HEK293 (cell line): ENCODE data around the gene PVALEF.
A peak's percentile ranks its signal among the peaks of the same experiment; 100 is the strongest.

Experiments used
- CTCF ChIA-PET: fragments of 350-600 bp; formaldehyde crosslinking; extraction: SDS; loops from one replicate; lab custom pipeline; 2021; ENCODE audit warnings: antibody characterized with exemption; lab: Yijun Ruan, JAX
- POLR2A ChIA-PET: fragments of 300-600 bp; formaldehyde crosslinking; extraction: SDS; loops from one replicate; lab custom pipeline; 2020; ENCODE audit warnings: antibody characterized with exemption, inconsistent platforms; lab: Yijun Ruan, JAX
- H3K27ac ChIP-seq: fragments of 200-500 bp; sonication (Bioruptor generic); 2 replicates; pipeline ENCODE4 v1.5.1; 2014; ENCODE audit warnings: low read depth, low read length, control low read depth, inconsistent platforms; ENCODE audit errors: extremely low read depth
- H3K36me3 ChIP-seq, 2 experiments: fragments of 200-500 bp in 1 of 2; sonication (Bioruptor generic) in 1 of 2; 1 replicate in 1 of 2; 2 replicates in 1 of 2; pipeline ENCODE4 v1.5.1; 2014 to 2017; ENCODE audit warnings: inconsistent platforms in 2 of 2, low read length in 2 of 2; ENCODE audit not compliant: control insufficient read depth in 2 of 2, insufficient read depth in 1 of 2
- H3K4me1 ChIP-seq: fragments of 200-500 bp; sonication (Bioruptor generic); 2 replicates; pipeline ENCODE4 v1.5.1; 2014; ENCODE audit warnings: mild to moderate bottlenecking, low read length, inconsistent platforms; ENCODE audit not compliant: control insufficient read depth, insufficient read depth
- H3K4me3 ChIP-seq: 2 replicates; pipeline ENCODE4 v1.5.1; 2011; ENCODE audit warnings: low read depth, mild to moderate bottlenecking, control low read depth, low read length, moderate library complexity
- H3K9me3 ChIP-seq: fragments of 200-500 bp; sonication (Bioruptor generic); 2 replicates; pipeline ENCODE4 v1.5.1; 2014; ENCODE audit warnings: low read depth, low read length, inconsistent platforms; ENCODE audit not compliant: control insufficient read depth, insufficient read depth
- GLIS2 ChIP-seq: fragments of 450-650 bp; formaldehyde crosslinking; IDR thresholded peaks from 2 replicates; pipeline ENCODE4 v1.5.1; 2016; ENCODE audit warnings: missing biosample characterization, missing genetic modification characterization
- HOXD13 ChIP-seq: sonication (generic); formaldehyde crosslinking; IDR thresholded peaks from 2 replicates; pipeline ENCODE4 v1.8.0; 2022; ENCODE audit warnings: missing genetic modification reagents, borderline replicate concordance
- MZF1 ChIP-seq: fragments of 450-650 bp; formaldehyde crosslinking; IDR thresholded peaks from 2 replicates; pipeline ENCODE4 v1.5.1; 2017; ENCODE audit warnings: missing biosample characterization, missing genetic modification characterization, borderline replicate concordance
- REPIN1 ChIP-seq: fragments of 450-650 bp; formaldehyde crosslinking; IDR thresholded peaks from 2 replicates; pipeline ENCODE4 v1.5.1; 2017; ENCODE audit warnings: missing biosample characterization, missing genetic modification characterization, low read depth
- SP2 ChIP-seq: fragments of 450-650 bp; formaldehyde crosslinking; IDR thresholded peaks from 2 replicates; pipeline ENCODE4 v1.5.1; 2016; ENCODE audit warnings: missing biosample characterization, missing genetic modification characterization
- YY2 ChIP-seq: fragments of 450-650 bp; formaldehyde crosslinking; IDR thresholded peaks from 2 replicates; pipeline ENCODE4 v1.5.1; 2016; ENCODE audit warnings: missing biosample characterization, missing genetic modification characterization
- ZBTB20 ChIP-seq: fragments of 450-650 bp; formaldehyde crosslinking; IDR thresholded peaks from 2 replicates; pipeline ENCODE4 v1.5.1; 2016; ENCODE audit warnings: missing biosample characterization, missing genetic modification characterization
- ZBTB8A ChIP-seq: fragments of 450-650 bp; formaldehyde crosslinking; IDR thresholded peaks from 2 replicates; pipeline ENCODE4 v1.5.1; 2016; ENCODE audit warnings: missing biosample characterization, missing genetic modification characterization
- ZNF239 ChIP-seq: fragments of 450-650 bp; formaldehyde crosslinking; IDR thresholded peaks from 2 replicates; pipeline ENCODE4 v1.5.1; 2016; ENCODE audit warnings: missing biosample characterization, missing genetic modification characterization
- ZNF24 ChIP-seq: fragments of 450-650 bp; formaldehyde crosslinking; IDR thresholded peaks from 2 replicates; pipeline ENCODE4 v1.5.1; 2016; ENCODE audit warnings: missing biosample characterization, missing genetic modification characterization
- ZNF324 ChIP-seq: fragments of 450-650 bp; formaldehyde crosslinking; IDR thresholded peaks from 2 replicates; pipeline ENCODE4 v1.5.1; 2016; ENCODE audit warnings: missing biosample characterization, missing genetic modification characterization
- ZNF335 ChIP-seq: fragments of 450-650 bp; formaldehyde crosslinking; conservative IDR thresholded peaks from 2 replicates; pipeline ENCODE4 v1.5.1; 2016; ENCODE audit warnings: missing biosample characterization, missing genetic modification characterization
- ZNF350 ChIP-seq: fragments of 450-650 bp; formaldehyde crosslinking; IDR thresholded peaks from 2 replicates; pipeline ENCODE4 v1.5.0; 2017; ENCODE audit warnings: missing biosample characterization, mild to moderate bottlenecking, missing genetic modification characterization
- ZNF433 ChIP-seq: fragments of 450-650 bp; formaldehyde crosslinking; IDR thresholded peaks from 2 replicates; pipeline ENCODE4 v1.5.1; 2016; ENCODE audit warnings: missing biosample characterization, missing genetic modification characterization, low read depth
- ZNF514 ChIP-seq: fragments of 450-650 bp; formaldehyde crosslinking; IDR thresholded peaks from 2 replicates; pipeline ENCODE4 v1.5.1; 2016; ENCODE audit warnings: missing biosample characterization, missing genetic modification characterization
- ZNF549 ChIP-seq: fragments of 450-650 bp; IDR thresholded peaks from 2 replicates; pipeline ENCODE4 v1.5.1; 2018; ENCODE audit warnings: missing biosample characterization, missing genetic modification characterization, mild to moderate bottlenecking, inconsistent platforms, moderate library complexity
- ZNF558 ChIP-seq: fragments of 450-650 bp; formaldehyde crosslinking; IDR thresholded peaks from 2 replicates; pipeline ENCODE4 v1.5.1; 2016; ENCODE audit warnings: missing biosample characterization, missing genetic modification characterization
- ZNF561 ChIP-seq: fragments of 450-650 bp; IDR thresholded peaks from 2 replicates; pipeline ENCODE4 v1.5.1; 2018; ENCODE audit warnings: missing biosample characterization, missing genetic modification characterization, borderline replicate concordance
- ZNF585B ChIP-seq: fragments of 450-650 bp; formaldehyde crosslinking; IDR thresholded peaks from 2 replicates; pipeline ENCODE4 v1.5.1; 2016; ENCODE audit warnings: missing biosample characterization, missing genetic modification characterization
- ZNF610 ChIP-seq: fragments of 450-650 bp; formaldehyde crosslinking; IDR thresholded peaks from 2 replicates; pipeline ENCODE4 v1.5.1; 2016; ENCODE audit warnings: missing biosample characterization, missing genetic modification characterization, borderline replicate concordance
- ZNF701 ChIP-seq: fragments of 450-650 bp; formaldehyde crosslinking; IDR thresholded peaks from 2 replicates; pipeline ENCODE4 v1.5.1; 2016; ENCODE audit warnings: missing biosample characterization, missing genetic modification characterization
- ZNF768 ChIP-seq: fragments of 450-650 bp; formaldehyde crosslinking; IDR thresholded peaks from 2 replicates; pipeline ENCODE4 v1.5.1; 2018; ENCODE audit warnings: missing biosample characterization, mild to moderate bottlenecking, missing genetic modification characterization
- TF ChIP-seq, protein P1 (sequence below): fragments of 450-650 bp; IDR thresholded peaks from 2 replicates; pipeline ENCODE4 v1.5.1; 2018; ENCODE audit warnings: missing biosample characterization, mild to moderate bottlenecking, missing genetic modification characterization
- TF ChIP-seq, protein P2 (sequence below): fragments of 450-650 bp; formaldehyde crosslinking; optimal IDR thresholded peaks from 2 replicates; pipeline ENCODE3; 2016; ENCODE audit warnings: missing biosample characterization, mild to moderate bottlenecking, missing genetic modification characterization
- TF ChIP-seq, protein P3 (sequence below): fragments of 450-650 bp; formaldehyde crosslinking; IDR thresholded peaks from 2 replicates; pipeline ENCODE4 v1.5.1; 2016; ENCODE audit warnings: missing biosample characterization, missing genetic modification characterization
- TF ChIP-seq, protein P4 (sequence below): fragments of 450-650 bp; formaldehyde crosslinking; IDR thresholded peaks from 2 replicates; pipeline ENCODE4 v1.5.1; 2016; ENCODE audit warnings: missing biosample characterization, missing genetic modification characterization
- TF ChIP-seq, protein P5 (sequence below): fragments of 450-650 bp; formaldehyde crosslinking; IDR thresholded peaks from 2 replicates; pipeline ENCODE4 v1.5.1; 2016; ENCODE audit warnings: missing biosample characterization, missing genetic modification characterization
- TF ChIP-seq, protein P6 (sequence below): fragments of 450-650 bp; formaldehyde crosslinking; IDR thresholded peaks from 2 replicates; pipeline ENCODE4 v1.5.1; 2016; ENCODE audit warnings: missing biosample characterization, missing genetic modification characterization

PVALEF gene

DNA sequence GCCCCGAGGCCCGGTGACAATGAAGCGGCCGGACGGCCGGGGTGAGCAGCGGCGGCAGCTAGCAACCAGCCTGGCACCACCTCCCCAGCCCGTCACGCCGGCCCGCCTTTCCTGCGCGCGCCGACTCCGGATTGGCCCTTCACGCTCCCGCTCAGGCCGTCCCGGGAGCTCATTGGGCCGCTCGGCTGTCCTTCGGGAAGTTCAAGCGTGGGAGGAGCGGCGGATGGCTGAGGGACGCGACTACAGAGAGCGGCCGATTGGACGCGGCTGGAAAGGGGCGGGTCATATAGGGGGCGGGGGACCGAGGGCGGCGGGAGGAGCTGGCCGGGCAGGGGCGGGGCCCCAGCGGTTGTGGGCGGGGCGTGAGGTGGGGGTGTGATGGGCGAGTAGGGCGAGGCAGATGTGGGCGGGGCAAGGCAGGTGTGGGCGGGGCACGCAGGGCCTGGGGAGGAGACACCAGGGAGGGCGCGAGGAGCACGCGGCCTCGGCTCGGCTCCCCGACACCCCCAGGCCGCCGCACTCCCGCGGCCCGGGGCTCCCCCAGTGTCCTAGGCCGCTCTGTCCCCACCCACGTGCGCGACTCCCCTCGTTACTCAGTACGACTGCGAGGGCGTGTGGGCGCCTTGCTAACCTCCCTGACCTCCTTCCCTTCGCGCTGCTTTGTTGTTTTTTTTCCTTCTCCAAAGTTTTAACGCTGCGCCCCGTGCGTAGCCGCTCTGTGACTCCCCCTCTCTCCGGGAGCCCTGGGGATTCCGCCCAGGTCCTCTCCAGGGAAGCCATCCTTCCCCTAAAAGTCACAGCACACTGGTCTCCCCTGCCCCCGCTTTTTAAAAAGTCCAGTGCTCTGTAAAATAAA, 57.8 kb downstream of the PVALEF start, which contains the start of gene CEP131:
CEP131 (minus strand) TSS at position 60 of the 856 bp plus-strand sequence. CDS start 2,909 bp downstream, outside the sequence.
- Histone ChIP-seq H3K4me1 (peaks cover 13% of the 10 kb centered on the region), H3K36me3 (peaks cover 0 to 19% of the 10 kb centered on the region in 2 experiments; a peak in 2 of 3 replicates), H3K9me3 (no peaks in the 10 kb centered on the region), H3K4me3 (peak within 1 kb of the TSS; percentile 86), H3K27ac (peak within 1 kb of the TSS; percentile 78; the same call in 1 of the 2 replicates)
- ChIA-PET POLR2A (interaction anchor here (0.6 to 1.3 kb wide), 35 partner anchors 10 to 769 kb away, joined by 3 to 55 read pairs (median 4); partner anchors contain the start of genes ARL16, BAHCC1, CCDC137 and HGS), CTCF (interaction anchor here (0.6 to 1.0 kb wide), 5 partner anchors 9 to 780 kb away, joined by 3 read pairs; no protein-coding TSS in a partner anchor)
- no peak for TF ChIP-seq ZNF558 (tag by site-specific recombination)
- TF ChIP-seq ZBTB20 (tag by site-specific recombination) = peak; percentile 72; the same call in 1 of the 2 replicates
- peak; percentile 19; the same call in 1 of the 2 replicates for TF ChIP-seq ZBTB8A
- TF ChIP-seq ZNF24 (tag by site-specific recombination) = peak; percentile 58; the same call in 1 of the 2 replicates
- TF ChIP-seq YY2 (tag by site-specific recombination) = no peak
- TF ChIP-seq, protein P1, sequence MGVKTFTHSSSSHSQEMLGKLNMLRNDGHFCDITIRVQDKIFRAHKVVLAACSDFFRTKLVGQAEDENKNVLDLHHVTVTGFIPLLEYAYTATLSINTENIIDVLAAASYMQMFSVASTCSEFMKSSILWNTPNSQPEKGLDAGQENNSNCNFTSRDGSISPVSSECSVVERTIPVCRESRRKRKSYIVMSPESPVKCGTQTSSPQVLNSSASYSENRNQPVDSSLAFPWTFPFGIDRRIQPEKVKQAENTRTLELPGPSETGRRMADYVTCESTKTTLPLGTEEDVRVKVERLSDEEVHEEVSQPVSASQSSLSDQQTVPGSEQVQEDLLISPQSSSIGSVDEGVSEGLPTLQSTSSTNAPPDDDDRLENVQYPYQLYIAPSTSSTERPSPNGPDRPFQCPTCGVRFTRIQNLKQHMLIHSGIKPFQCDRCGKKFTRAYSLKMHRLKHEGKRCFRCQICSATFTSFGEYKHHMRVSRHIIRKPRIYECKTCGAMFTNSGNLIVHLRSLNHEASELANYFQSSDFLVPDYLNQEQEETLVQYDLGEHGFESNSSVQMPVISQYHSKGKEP (tag by site-specific recombination) = no peak
- peak; percentile 100 for TF ChIP-seq SP2 (tag by site-specific recombination)
- TF ChIP-seq HOXD13 (CRISPR knock-in tag) = no peak
- TF ChIP-seq GLIS2 = peak; percentile 98
- peak; percentile 81; the same call in 1 of the 2 replicates for TF ChIP-seq MZF1 (tag by site-specific recombination)
- TF ChIP-seq, protein P2, sequence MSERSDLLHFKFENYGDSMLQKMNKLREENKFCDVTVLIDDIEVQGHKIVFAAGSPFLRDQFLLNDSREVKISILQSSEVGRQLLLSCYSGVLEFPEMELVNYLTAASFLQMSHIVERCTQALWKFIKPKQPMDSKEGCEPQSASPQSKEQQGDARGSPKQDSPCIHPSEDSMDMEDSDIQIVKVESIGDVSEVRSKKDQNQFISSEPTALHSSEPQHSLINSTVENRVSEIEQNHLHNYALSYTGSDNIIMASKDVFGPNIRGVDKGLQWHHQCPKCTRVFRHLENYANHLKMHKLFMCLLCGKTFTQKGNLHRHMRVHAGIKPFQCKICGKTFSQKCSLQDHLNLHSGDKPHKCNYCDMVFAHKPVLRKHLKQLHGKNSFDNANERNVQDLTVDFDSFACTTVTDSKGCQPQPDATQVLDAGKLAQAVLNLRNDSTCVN (tag by site-specific recombination) = peak; percentile 70
- 0 out of 2 replicates have a peak, but pooled peaks have one; percentile 45 for TF ChIP-seq ZNF561 (tag by site-specific recombination)
- no peak for TF ChIP-seq ZNF701 (tag by site-specific recombination)
- TF ChIP-seq ZNF585B (tag by site-specific recombination) = no peak
- TF ChIP-seq, protein P3, sequence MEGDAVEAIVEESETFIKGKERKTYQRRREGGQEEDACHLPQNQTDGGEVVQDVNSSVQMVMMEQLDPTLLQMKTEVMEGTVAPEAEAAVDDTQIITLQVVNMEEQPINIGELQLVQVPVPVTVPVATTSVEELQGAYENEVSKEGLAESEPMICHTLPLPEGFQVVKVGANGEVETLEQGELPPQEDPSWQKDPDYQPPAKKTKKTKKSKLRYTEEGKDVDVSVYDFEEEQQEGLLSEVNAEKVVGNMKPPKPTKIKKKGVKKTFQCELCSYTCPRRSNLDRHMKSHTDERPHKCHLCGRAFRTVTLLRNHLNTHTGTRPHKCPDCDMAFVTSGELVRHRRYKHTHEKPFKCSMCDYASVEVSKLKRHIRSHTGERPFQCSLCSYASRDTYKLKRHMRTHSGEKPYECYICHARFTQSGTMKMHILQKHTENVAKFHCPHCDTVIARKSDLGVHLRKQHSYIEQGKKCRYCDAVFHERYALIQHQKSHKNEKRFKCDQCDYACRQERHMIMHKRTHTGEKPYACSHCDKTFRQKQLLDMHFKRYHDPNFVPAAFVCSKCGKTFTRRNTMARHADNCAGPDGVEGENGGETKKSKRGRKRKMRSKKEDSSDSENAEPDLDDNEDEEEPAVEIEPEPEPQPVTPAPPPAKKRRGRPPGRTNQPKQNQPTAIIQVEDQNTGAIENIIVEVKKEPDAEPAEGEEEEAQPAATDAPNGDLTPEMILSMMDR (tag by site-specific recombination) = peak; percentile 37; the same call in 1 of the 2 replicates
- TF ChIP-seq ZNF610 = peak; percentile 70; the same call in 1 of the 2 replicates
- no peak for TF ChIP-seq ZNF350 (tag by site-specific recombination)
- TF ChIP-seq ZNF514 = no peak
- peak; percentile 36; the same call in 1 of the 2 replicates for TF ChIP-seq ZNF239 (tag by site-specific recombination)
- TF ChIP-seq, protein P4, sequence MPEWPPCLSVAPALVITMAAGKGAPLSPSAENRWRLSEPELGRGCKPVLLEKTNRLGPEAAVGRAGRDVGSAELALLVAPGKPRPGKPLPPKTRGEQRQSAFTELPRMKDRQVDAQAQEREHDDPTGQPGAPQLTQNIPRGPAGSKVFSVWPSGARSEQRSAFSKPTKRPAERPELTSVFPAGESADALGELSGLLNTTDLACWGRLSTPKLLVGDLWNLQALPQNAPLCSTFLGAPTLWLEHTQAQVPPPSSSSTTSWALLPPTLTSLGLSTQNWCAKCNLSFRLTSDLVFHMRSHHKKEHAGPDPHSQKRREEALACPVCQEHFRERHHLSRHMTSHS (tag by site-specific recombination) = no peak
- peak; percentile 86; the same call in 1 of the 2 replicates for TF ChIP-seq REPIN1 (tag by site-specific recombination)
- TF ChIP-seq, protein P5, sequence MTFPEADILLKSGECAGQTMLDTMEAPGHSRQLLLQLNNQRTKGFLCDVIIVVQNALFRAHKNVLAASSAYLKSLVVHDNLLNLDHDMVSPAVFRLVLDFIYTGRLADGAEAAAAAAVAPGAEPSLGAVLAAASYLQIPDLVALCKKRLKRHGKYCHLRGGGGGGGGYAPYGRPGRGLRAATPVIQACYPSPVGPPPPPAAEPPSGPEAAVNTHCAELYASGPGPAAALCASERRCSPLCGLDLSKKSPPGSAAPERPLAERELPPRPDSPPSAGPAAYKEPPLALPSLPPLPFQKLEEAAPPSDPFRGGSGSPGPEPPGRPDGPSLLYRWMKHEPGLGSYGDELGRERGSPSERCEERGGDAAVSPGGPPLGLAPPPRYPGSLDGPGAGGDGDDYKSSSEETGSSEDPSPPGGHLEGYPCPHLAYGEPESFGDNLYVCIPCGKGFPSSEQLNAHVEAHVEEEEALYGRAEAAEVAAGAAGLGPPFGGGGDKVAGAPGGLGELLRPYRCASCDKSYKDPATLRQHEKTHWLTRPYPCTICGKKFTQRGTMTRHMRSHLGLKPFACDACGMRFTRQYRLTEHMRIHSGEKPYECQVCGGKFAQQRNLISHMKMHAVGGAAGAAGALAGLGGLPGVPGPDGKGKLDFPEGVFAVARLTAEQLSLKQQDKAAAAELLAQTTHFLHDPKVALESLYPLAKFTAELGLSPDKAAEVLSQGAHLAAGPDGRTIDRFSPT (tag by site-specific recombination) = peak; percentile 91
- TF ChIP-seq ZNF335 (tag by site-specific recombination) = peak; percentile 70
- TF ChIP-seq ZNF768 (tag by site-specific recombination) = no peak
- TF ChIP-seq, protein P6, sequence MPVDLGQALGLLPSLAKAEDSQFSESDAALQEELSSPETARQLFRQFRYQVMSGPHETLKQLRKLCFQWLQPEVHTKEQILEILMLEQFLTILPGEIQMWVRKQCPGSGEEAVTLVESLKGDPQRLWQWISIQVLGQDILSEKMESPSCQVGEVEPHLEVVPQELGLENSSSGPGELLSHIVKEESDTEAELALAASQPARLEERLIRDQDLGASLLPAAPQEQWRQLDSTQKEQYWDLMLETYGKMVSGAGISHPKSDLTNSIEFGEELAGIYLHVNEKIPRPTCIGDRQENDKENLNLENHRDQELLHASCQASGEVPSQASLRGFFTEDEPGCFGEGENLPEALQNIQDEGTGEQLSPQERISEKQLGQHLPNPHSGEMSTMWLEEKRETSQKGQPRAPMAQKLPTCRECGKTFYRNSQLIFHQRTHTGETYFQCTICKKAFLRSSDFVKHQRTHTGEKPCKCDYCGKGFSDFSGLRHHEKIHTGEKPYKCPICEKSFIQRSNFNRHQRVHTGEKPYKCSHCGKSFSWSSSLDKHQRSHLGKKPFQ (tag by site-specific recombination) = no peak
- peak; percentile 58; the same call in 1 of the 2 replicates for TF ChIP-seq ZNF324 (tag by site-specific recombination)
- no peak for TF ChIP-seq ZNF433 (tag by site-specific recombination)
- TF ChIP-seq ZNF549 = no peak
